ENCODE measurements around the gene RTN4RL1.

Gene RTN4RL1

GRCh38 chr17:2054512-2055291 lies 29.6 kb upstream of the RTN4RL1 start, which contains the start of gene HIC1 (continued):
- TF ChIP-seq ZNF707 (tag by site-specific recombination; IDR thresholded peaks at IDR 0.05) (no peak), SP7 (tag by site-specific recombination; IDR thresholded peaks at IDR 0.05) (no peak), ZNF48 (tag by site-specific recombination; IDR thresholded peaks at IDR 0.05) (no peak), ZNF354C (tag by site-specific recombination; IDR thresholded peaks at IDR 0.05; ENCODE audit: borderline replicate concordance, low read depth) (no peak), ZNF623 (tag by site-specific recombination; IDR thresholded peaks at IDR 0.05) (no peak), ZNF37A (tag by site-specific recombination; IDR thresholded peaks at IDR 0.05) (no peak), ZNF639 (tag by site-specific recombination; IDR thresholded peaks at IDR 0.05) (no peak), ZBTB49 (tag by site-specific recombination; IDR thresholded peaks at IDR 0.05; ENCODE audit: low read depth) (no peak), RBAK (tag by site-specific recombination; IDR thresholded peaks at IDR 0.05) (no peak), KLF9 (tag by site-specific recombination; IDR thresholded peaks at IDR 0.05; ENCODE audit: low read depth) (peak; percentile 65), KLF16 (tag by site-specific recombination; IDR thresholded peaks at IDR 0.05) (no peak), ZFP37 (tag by site-specific recombination; IDR thresholded peaks at IDR 0.05) (no peak), TSHZ1 (tag by site-specific recombination; IDR thresholded peaks at IDR 0.05; ENCODE audit: borderline replicate concordance) (no peak), ZNF214 (tag by site-specific recombination; IDR thresholded peaks at IDR 0.05; ENCODE audit: borderline replicate concordance) (no peak), KLF17 (tag by site-specific recombination; IDR thresholded peaks at IDR 0.05) (no peak), ZNF184 (tag by site-specific recombination; IDR thresholded peaks at IDR 0.05) (no peak)
- TF ChIP-seq, protein P1, sequence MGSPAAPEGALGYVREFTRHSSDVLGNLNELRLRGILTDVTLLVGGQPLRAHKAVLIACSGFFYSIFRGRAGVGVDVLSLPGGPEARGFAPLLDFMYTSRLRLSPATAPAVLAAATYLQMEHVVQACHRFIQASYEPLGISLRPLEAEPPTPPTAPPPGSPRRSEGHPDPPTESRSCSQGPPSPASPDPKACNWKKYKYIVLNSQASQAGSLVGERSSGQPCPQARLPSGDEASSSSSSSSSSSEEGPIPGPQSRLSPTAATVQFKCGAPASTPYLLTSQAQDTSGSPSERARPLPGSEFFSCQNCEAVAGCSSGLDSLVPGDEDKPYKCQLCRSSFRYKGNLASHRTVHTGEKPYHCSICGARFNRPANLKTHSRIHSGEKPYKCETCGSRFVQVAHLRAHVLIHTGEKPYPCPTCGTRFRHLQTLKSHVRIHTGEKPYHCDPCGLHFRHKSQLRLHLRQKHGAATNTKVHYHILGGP (tag by site-specific recombination; IDR thresholded peaks at IDR 0.05): no peak
- TF ChIP-seq, protein P2, sequence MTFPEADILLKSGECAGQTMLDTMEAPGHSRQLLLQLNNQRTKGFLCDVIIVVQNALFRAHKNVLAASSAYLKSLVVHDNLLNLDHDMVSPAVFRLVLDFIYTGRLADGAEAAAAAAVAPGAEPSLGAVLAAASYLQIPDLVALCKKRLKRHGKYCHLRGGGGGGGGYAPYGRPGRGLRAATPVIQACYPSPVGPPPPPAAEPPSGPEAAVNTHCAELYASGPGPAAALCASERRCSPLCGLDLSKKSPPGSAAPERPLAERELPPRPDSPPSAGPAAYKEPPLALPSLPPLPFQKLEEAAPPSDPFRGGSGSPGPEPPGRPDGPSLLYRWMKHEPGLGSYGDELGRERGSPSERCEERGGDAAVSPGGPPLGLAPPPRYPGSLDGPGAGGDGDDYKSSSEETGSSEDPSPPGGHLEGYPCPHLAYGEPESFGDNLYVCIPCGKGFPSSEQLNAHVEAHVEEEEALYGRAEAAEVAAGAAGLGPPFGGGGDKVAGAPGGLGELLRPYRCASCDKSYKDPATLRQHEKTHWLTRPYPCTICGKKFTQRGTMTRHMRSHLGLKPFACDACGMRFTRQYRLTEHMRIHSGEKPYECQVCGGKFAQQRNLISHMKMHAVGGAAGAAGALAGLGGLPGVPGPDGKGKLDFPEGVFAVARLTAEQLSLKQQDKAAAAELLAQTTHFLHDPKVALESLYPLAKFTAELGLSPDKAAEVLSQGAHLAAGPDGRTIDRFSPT (tag by site-specific recombination; IDR thresholded peaks at IDR 0.05): no peak; the same call in 1 of the 2 replicates
- TF ChIP-seq, protein P3, sequence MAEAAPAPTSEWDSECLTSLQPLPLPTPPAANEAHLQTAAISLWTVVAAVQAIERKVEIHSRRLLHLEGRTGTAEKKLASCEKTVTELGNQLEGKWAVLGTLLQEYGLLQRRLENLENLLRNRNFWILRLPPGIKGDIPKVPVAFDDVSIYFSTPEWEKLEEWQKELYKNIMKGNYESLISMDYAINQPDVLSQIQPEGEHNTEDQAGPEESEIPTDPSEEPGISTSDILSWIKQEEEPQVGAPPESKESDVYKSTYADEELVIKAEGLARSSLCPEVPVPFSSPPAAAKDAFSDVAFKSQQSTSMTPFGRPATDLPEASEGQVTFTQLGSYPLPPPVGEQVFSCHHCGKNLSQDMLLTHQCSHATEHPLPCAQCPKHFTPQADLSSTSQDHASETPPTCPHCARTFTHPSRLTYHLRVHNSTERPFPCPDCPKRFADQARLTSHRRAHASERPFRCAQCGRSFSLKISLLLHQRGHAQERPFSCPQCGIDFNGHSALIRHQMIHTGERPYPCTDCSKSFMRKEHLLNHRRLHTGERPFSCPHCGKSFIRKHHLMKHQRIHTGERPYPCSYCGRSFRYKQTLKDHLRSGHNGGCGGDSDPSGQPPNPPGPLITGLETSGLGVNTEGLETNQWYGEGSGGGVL (tag by site-specific recombination; IDR thresholded peaks at IDR 0.05): no peak
- TF ChIP-seq, protein P4, sequence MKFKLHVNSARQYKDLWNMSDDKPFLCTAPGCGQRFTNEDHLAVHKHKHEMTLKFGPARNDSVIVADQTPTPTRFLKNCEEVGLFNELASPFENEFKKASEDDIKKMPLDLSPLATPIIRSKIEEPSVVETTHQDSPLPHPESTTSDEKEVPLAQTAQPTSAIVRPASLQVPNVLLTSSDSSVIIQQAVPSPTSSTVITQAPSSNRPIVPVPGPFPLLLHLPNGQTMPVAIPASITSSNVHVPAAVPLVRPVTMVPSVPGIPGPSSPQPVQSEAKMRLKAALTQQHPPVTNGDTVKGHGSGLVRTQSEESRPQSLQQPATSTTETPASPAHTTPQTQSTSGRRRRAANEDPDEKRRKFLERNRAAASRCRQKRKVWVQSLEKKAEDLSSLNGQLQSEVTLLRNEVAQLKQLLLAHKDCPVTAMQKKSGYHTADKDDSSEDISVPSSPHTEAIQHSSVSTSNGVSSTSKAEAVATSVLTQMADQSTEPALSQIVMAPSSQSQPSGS (tag by site-specific recombination; IDR thresholded peaks at IDR 0.05; ENCODE audit: low read depth): no peak
- TF ChIP-seq, protein P5, sequence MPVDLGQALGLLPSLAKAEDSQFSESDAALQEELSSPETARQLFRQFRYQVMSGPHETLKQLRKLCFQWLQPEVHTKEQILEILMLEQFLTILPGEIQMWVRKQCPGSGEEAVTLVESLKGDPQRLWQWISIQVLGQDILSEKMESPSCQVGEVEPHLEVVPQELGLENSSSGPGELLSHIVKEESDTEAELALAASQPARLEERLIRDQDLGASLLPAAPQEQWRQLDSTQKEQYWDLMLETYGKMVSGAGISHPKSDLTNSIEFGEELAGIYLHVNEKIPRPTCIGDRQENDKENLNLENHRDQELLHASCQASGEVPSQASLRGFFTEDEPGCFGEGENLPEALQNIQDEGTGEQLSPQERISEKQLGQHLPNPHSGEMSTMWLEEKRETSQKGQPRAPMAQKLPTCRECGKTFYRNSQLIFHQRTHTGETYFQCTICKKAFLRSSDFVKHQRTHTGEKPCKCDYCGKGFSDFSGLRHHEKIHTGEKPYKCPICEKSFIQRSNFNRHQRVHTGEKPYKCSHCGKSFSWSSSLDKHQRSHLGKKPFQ (tag by site-specific recombination; IDR thresholded peaks at IDR 0.05): no peak

All from HEK293 (cell line).